ENCODE measurements around the gene TOM1L2. TPM values are rescaled to one million over a fixed set of nuclear protein-coding genes. Genes with fewer than 3 reads are reported as not detected.

Gene TOM1L2
- total RNA-seq, 1 experiment from 2014 or later, result 35.5 TPM

DNA sequence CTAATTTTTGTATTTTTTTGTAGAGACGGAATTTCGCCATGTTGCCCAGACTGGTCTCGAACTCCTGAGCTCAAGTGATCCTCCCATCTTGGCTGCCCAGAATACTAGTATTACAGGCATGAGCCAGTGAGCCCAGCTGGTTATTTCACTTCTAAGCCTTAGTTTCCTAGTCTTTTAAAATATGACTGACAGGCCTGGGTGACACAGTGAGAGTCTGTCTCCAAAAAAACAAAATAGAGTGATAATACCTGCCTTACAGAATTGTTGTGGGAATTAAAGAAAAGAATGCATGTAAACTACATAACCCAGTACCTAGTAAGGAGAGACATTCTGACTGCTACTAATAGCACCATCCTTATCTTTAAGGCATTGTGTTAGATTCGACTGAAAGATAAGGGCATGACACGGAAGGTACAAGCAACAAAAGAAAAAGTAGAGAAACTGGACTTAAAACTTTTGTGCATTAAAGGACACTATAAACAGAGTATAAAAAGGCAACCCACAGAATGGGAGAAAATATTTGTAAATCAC is 11.6 kb downstream of the TOM1L2 start:
- peaks cover 50% of the 10 kb centered on the region for H3K4me1 ChIP-seq
- H3K9me3 ChIP-seq, result no peaks in the 10 kb centered on the region
- peaks cover 20% of the 10 kb centered on the region for H3K36me3 Mint-ChIP-seq (ENCODE audit: insufficient read depth, unreplicated experiment)
- intact Hi-C loops (cut with micrococcal nuclease; ENCODE audit: unreplicated experiment), result no loop called here
- no peaks in the 10 kb centered on the region for H3K27me3 Mint-ChIP-seq (ENCODE audit: insufficient read depth, unreplicated experiment)
- H3K27ac Mint-ChIP-seq (ENCODE audit: unreplicated experiment), result peak overlapping the region; percentile 80
- peak overlapping the region; percentile 65 for H3K4me3 Mint-ChIP-seq (ENCODE audit: unreplicated experiment)
- POLR2A ChIA-PET, result interaction anchor here (1.4 kb wide), 1 partner anchor 39 kb away, joined by 4 read pairs; no protein-coding TSS in a partner anchor
- no peak overlapping the region for H3K4me3 ChIP-seq (ENCODE audit: low read depth, low read length)
- H3K4me1 Mint-ChIP-seq (ENCODE audit: low read depth, unreplicated experiment), result peaks cover 50% of the 10 kb centered on the region
- no peaks in the 10 kb centered on the region for H3K27me3 ChIP-seq (replicated peaks; ENCODE audit: control insufficient read depth, insufficient read depth, low read length)
- no TSS peak for BruUV-seq (replicated peaks)
- TF ChIP-seq CTCF (IDR thresholded peaks at IDR 0.05; ENCODE audit: insufficient read depth in 1 of 2, low read depth in 1 of 2, low read length in 1 of 2, severe bottlenecking in 1 of 2, unreplicated experiment in 1 of 2), result no peak
- CTCF ChIA-PET, result interaction anchor here (0.6 to 1.8 kb wide), 4 partner anchors 12 to 41 kb away, joined by 3 to 8 read pairs (median 4); partner anchors contain the start of genes DRC3 and TOM1L2
- H3K9me3 Mint-ChIP-seq (ENCODE audit: unreplicated experiment), result no peaks in the 10 kb centered on the region
- no peaks in the 10 kb centered on the region for H3K36me3 ChIP-seq (ENCODE audit: control insufficient read depth, insufficient read depth, low read length)
- no peak for DNase-seq

DNA sequence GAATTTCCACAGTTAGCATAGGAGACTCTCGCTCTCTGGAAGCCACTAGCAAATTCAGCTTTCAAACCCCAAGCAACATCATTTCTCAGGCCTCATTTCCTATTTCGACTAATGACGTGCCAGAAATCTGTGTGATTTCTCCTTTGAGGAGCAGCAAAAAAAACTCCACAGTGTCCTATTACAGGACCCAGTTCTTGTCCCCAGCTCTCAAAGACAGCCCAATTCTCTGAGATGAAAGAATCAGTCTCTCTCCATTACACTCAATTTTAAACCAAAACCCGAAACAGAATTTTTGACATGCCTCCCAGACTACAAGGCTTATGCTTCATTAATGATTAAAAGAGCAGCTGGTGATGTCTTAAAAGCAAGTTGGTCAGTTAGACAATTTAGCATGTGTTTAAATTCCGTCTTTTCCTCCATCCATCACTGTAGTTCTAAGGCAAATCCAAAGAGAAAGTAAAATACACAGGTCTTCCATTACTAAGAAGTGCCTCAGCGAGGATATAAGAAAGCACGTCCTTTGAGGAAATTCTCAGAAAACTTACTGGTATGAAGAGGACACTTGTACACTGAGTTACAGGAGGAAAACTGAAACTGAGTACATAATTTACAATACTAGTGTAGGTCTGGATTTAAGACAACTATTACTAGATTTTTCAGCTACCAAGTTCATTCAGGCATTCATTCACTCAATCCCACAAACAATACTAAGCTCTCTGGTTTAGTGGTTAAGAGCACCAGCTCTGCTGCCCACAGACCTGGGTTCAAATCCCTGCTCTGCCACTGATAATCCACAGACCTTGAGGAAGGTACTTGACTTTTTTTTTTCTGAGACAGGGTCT is 12.5 kb downstream of the TOM1L2 start:
- Mint-ChIP-seq H3K4me1 (ENCODE audit: low read depth, unreplicated experiment) (peaks cover 44% of the 10 kb centered on the region), H3K27ac (ENCODE audit: unreplicated experiment) (peak overlapping the region; percentile 80), H3K4me3 (ENCODE audit: unreplicated experiment) (peak overlapping the region; percentile 65), H3K27me3 (ENCODE audit: insufficient read depth, unreplicated experiment) (no peaks in the 10 kb centered on the region), H3K36me3 (ENCODE audit: insufficient read depth, unreplicated experiment) (peaks cover 28% of the 10 kb centered on the region), H3K9me3 (ENCODE audit: unreplicated experiment) (no peaks in the 10 kb centered on the region)
- H3K36me3 ChIP-seq (ENCODE audit: control insufficient read depth, insufficient read depth, low read length), result no peaks in the 10 kb centered on the region
- H3K4me3 ChIP-seq (ENCODE audit: low read depth, low read length), result no peak overlapping the region
- no peak for DNase-seq
- H3K4me1 ChIP-seq, result peaks cover 50% of the 10 kb centered on the region
- ChIA-PET CTCF (interaction anchor here (0.6 to 1.8 kb wide), 6 partner anchors 13 to 124 kb away, joined by 3 to 8 read pairs (median 4); partner anchors contain the start of genes DRC3 and TOM1L2), POLR2A (interaction anchor here (0.6 to 1.4 kb wide), 2 partner anchors 38 to 124 kb away, joined by 4 to 5 read pairs; no protein-coding TSS in a partner anchor)
- TSS peak; percentile 94 for BruUV-seq (replicated peaks)
- H3K9me3 ChIP-seq, result no peaks in the 10 kb centered on the region
- TF ChIP-seq CTCF (IDR thresholded peaks at IDR 0.05; ENCODE audit: insufficient read depth in 1 of 2, low read depth in 1 of 2, low read length in 1 of 2, severe bottlenecking in 1 of 2, unreplicated experiment in 1 of 2), result no peak
- no peaks in the 10 kb centered on the region for H3K27me3 ChIP-seq (replicated peaks; ENCODE audit: control insufficient read depth, insufficient read depth, low read length)
- intact Hi-C loops (cut with micrococcal nuclease; ENCODE audit: unreplicated experiment), result loop anchor here (1.0 to 2.0 kb wide), 3 partner anchors 13 to 39 kb away; partner anchors contain the start of genes DRC3 and TOM1L2

DNA sequence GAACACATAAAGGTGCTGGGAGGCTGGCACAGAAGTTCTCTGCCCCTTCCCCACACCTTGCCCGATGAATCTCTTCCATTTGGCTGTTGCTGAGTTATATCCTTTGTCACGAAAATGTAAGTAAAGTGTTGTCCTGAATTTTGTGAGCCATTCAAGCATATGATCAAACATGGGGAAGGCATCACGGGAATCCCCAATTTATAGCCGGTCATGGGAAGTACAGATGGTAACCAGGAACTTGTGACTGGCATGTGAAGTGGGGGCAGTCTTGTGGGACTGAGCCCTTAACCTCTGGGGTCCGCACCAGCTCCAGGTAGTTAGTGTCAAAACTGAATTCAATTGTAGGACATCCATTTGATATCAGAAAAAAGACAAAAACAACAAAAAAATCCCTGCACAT is 13.2 kb downstream of the TOM1L2 start:
- Histone ChIP-seq H3K4me1 (peaks cover 50% of the 10 kb centered on the region), H3K36me3 (ENCODE audit: control insufficient read depth, insufficient read depth, low read length) (no peaks in the 10 kb centered on the region), H3K27me3 (replicated peaks; ENCODE audit: control insufficient read depth, insufficient read depth, low read length) (no peaks in the 10 kb centered on the region), H3K9me3 (no peaks in the 10 kb centered on the region), H3K4me3 (ENCODE audit: low read depth, low read length) (no peak overlapping the region)
- no peaks in the 10 kb centered on the region for H3K27me3 Mint-ChIP-seq (ENCODE audit: insufficient read depth, unreplicated experiment)
- H3K36me3 Mint-ChIP-seq (ENCODE audit: insufficient read depth, unreplicated experiment), result peaks cover 32% of the 10 kb centered on the region
- ChIA-PET CTCF (interaction anchor here (0.9 to 1.8 kb wide), 3 partner anchors 13 to 123 kb away, joined by 3 to 8 read pairs (median 4); partner anchors contain the start of genes DRC3 and TOM1L2), POLR2A (interaction anchor here (0.6 to 1.4 kb wide), 3 partner anchors 11 to 38 kb away, joined by 3 to 4 read pairs (median 3); no protein-coding TSS in a partner anchor)
- no peaks in the 10 kb centered on the region for H3K9me3 Mint-ChIP-seq (ENCODE audit: unreplicated experiment)
- intact Hi-C loops (cut with micrococcal nuclease; ENCODE audit: unreplicated experiment), result loop anchor here (1.0 to 2.0 kb wide), 3 partner anchors 13 to 38 kb away; partner anchors contain the start of genes DRC3 and TOM1L2
- peak overlapping the region; percentile 80 for H3K27ac Mint-ChIP-seq (ENCODE audit: unreplicated experiment)
- DNase-seq, result no peak
- peak overlapping the region; percentile 65 for H3K4me3 Mint-ChIP-seq (ENCODE audit: unreplicated experiment)
- TF ChIP-seq CTCF (IDR thresholded peaks at IDR 0.05; ENCODE audit: insufficient read depth in 1 of 2, low read depth in 1 of 2, low read length in 1 of 2, severe bottlenecking in 1 of 2, unreplicated experiment in 1 of 2), result no peak
- BruUV-seq (replicated peaks), result TSS peak; percentile 43
- H3K4me1 Mint-ChIP-seq (ENCODE audit: low read depth, unreplicated experiment), result peaks cover 44% of the 10 kb centered on the region
